Measurements from ENCODE around the gene EXD3. TPM values are rescaled to one million over a fixed set of nuclear protein-coding genes. Genes with fewer than 3 reads are reported as not detected.

The EXD3 gene
- total RNA-seq, 1 donor from 2014 or later = 19.9 TPM

GRCh38 chr9:137295238-137295811, 127.6 kb downstream of the EXD3 start:
- no peaks in the 10 kb centered on the region for H3K9me3 Mint-ChIP-seq (ENCODE audit: unreplicated experiment)
- DNase-seq (ENCODE audit: low spot score) = peak; percentile 84
- H3K27ac Mint-ChIP-seq (ENCODE audit: unreplicated experiment) = no peak overlapping the region
- peaks cover 11% of the 10 kb centered on the region for H3K27me3 Mint-ChIP-seq (ENCODE audit: unreplicated experiment)
- H3K36me3 Mint-ChIP-seq (ENCODE audit: low read depth, unreplicated experiment) = peaks cover 18% of the 10 kb centered on the region
- TF ChIP-seq CTCF (IDR thresholded peaks at IDR 0.05; ENCODE audit: unreplicated experiment) = peak; percentile 76
- no peak overlapping the region for H3K4me3 Mint-ChIP-seq (ENCODE audit: unreplicated experiment)
- H3K4me1 Mint-ChIP-seq (ENCODE audit: unreplicated experiment) = peaks cover 30% of the 10 kb centered on the region

GRCh38 chr9:137294681-137295237, 128.2 kb downstream of the EXD3 start:
- Mint-ChIP-seq H3K36me3 (ENCODE audit: low read depth, unreplicated experiment) (peaks cover 14% of the 10 kb centered on the region), H3K4me3 (ENCODE audit: unreplicated experiment) (peak overlapping the region; percentile 84), H3K9me3 (ENCODE audit: unreplicated experiment) (no peaks in the 10 kb centered on the region), H3K4me1 (ENCODE audit: unreplicated experiment) (peaks cover 28% of the 10 kb centered on the region), H3K27me3 (ENCODE audit: unreplicated experiment) (peaks cover 11% of the 10 kb centered on the region), H3K27ac (ENCODE audit: unreplicated experiment) (peak overlapping the region; percentile 82)
- peak; percentile 36 for DNase-seq (ENCODE audit: low spot score)
- no peak for TF ChIP-seq CTCF (IDR thresholded peaks at IDR 0.05; ENCODE audit: unreplicated experiment)

GRCh38 chr9:137294091-137294680, 128.8 kb downstream of the EXD3 start:
- H3K27me3 Mint-ChIP-seq (ENCODE audit: unreplicated experiment) = peaks cover 11% of the 10 kb centered on the region
- peak overlapping the region; percentile 84 for H3K4me3 Mint-ChIP-seq (ENCODE audit: unreplicated experiment)
- peak overlapping the region; percentile 82 for H3K27ac Mint-ChIP-seq (ENCODE audit: unreplicated experiment)

GRCh38 chr9:137293482-137294090, 129.4 kb downstream of the EXD3 start:
- H3K36me3 Mint-ChIP-seq (ENCODE audit: low read depth, unreplicated experiment) = peaks cover 4% of the 10 kb centered on the region
- H3K27me3 Mint-ChIP-seq (ENCODE audit: unreplicated experiment) = peaks cover 11% of the 10 kb centered on the region
- no peaks in the 10 kb centered on the region for H3K9me3 Mint-ChIP-seq (ENCODE audit: unreplicated experiment)
- peaks cover 19% of the 10 kb centered on the region for H3K4me1 Mint-ChIP-seq (ENCODE audit: unreplicated experiment)
- no peak for TF ChIP-seq CTCF (IDR thresholded peaks at IDR 0.05; ENCODE audit: unreplicated experiment)
- H3K4me3 Mint-ChIP-seq (ENCODE audit: unreplicated experiment) = no peak overlapping the region
- no peak for DNase-seq (ENCODE audit: low spot score)
- no peak overlapping the region for H3K27ac Mint-ChIP-seq (ENCODE audit: unreplicated experiment)

More at GRCh38 chr9:137294091-137294680, 128.8 kb downstream of the EXD3 start:
- Mint-ChIP-seq H3K9me3 (ENCODE audit: unreplicated experiment) (no peaks in the 10 kb centered on the region), H3K36me3 (ENCODE audit: low read depth, unreplicated experiment) (peaks cover 10% of the 10 kb centered on the region), H3K4me1 (ENCODE audit: unreplicated experiment) (peaks cover 24% of the 10 kb centered on the region)
- peak; percentile 29 for DNase-seq (ENCODE audit: low spot score)
- no peak for TF ChIP-seq CTCF (IDR thresholded peaks at IDR 0.05; ENCODE audit: unreplicated experiment)

GRCh38 chr9:137293094-137293481, 129.9 kb downstream of the EXD3 start:
- Mint-ChIP-seq H3K27ac (ENCODE audit: unreplicated experiment) (peak overlapping the region; percentile 36), H3K4me3 (ENCODE audit: unreplicated experiment) (no peak overlapping the region), H3K27me3 (ENCODE audit: unreplicated experiment) (peaks cover 11% of the 10 kb centered on the region), H3K4me1 (ENCODE audit: unreplicated experiment) (peaks cover 16% of the 10 kb centered on the region), H3K9me3 (ENCODE audit: unreplicated experiment) (no peaks in the 10 kb centered on the region), H3K36me3 (ENCODE audit: low read depth, unreplicated experiment) (peaks cover 4% of the 10 kb centered on the region)
- TF ChIP-seq CTCF (IDR thresholded peaks at IDR 0.05; ENCODE audit: unreplicated experiment) = no peak
- DNase-seq (ENCODE audit: low spot score) = no peak

Measured in endothelial cell (in vitro differentiated cells).